ENCODE results near the gene SLX4IP. TPM values are rescaled to one million over a fixed set of nuclear protein-coding genes. Genes with fewer than 3 reads are reported as not detected.

Gene SLX4IP
- total and polyA plus RNA-seq, 8 donors = 1.00 to 4.6 (median 2.6) TPM

- H3K4me3 ChIP-seq = no peak overlapping the region
- H3K27me3 ChIP-seq = no peaks in the 10 kb centered on the region
- 69 to 83% (median 71%) methylated on average over 3 of the region's 3 CpGs for WGBS, 5 donors
- DNase-seq = no peak
- H3K27ac ChIP-seq = peak overlapping the region in 4 of 5 donors; percentile 1 to 61 (median 36)
- no peaks in the 10 kb centered on the region for H3K36me3 ChIP-seq
- intact Hi-C loops (cut with DNase I; ENCODE audit: low total_unique reads) = no loop called here
- peaks cover 6 to 53% (median 32%) of the 10 kb centered on the region in 4 donors for H3K4me1 ChIP-seq
- no peak for TF ChIP-seq CTCF (IDR thresholded peaks at IDR 0.05)
- TF ChIP-seq EP300 (IDR thresholded peaks at IDR 0.05) = no peak
- no peak for TF ChIP-seq POLR2A (IDR thresholded peaks at IDR 0.05)
- TF ChIP-seq POLR2AphosphoS5 (IDR thresholded peaks at IDR 0.05) = no peak
- H3K9me3 ChIP-seq = no peaks in the 10 kb centered on the region
Measured at GRCh38 chr20:10595985-10596384, 160.9 kb downstream of the SLX4IP start.

GRCh38 chr20:10596710-10597121, 161.6 kb downstream of the SLX4IP start:
- Histone ChIP-seq H3K9me3 (no peaks in the 10 kb centered on the region), H3K27ac (peak overlapping the region in 3 of 5 donors; percentile 38 to 60 (median 58)), H3K4me3 (no peak overlapping the region), H3K4me1 (peaks cover 6 to 45% (median 28%) of the 10 kb centered on the region in 4 donors), H3K36me3 (no peaks in the 10 kb centered on the region), H3K27me3 (no peaks in the 10 kb centered on the region)
- intact Hi-C loops (cut with DNase I; ENCODE audit: low total_unique reads) = no loop called here
- WGBS, 5 donors = 60 to 74% (median 62%) methylated on average over 4 of the region's 4 CpGs
- TF ChIP-seq POLR2AphosphoS5 (IDR thresholded peaks at IDR 0.05) = peak in 2 of 3 donors; percentile 15 to 70
- TF ChIP-seq POLR2A (IDR thresholded peaks at IDR 0.05) = no peak
- no peak for DNase-seq

GRCh38 chr20:10597637-10598036, 162.5 kb downstream of the SLX4IP start:
- no peaks in the 10 kb centered on the region for H3K36me3 ChIP-seq
- no peak overlapping the region for H3K4me3 ChIP-seq
- peak overlapping the region in 3 of 5 donors; percentile 38 to 76 (median 58) for H3K27ac ChIP-seq
- no peak for TF ChIP-seq POLR2A (IDR thresholded peaks at IDR 0.05)
- no peak for TF ChIP-seq CTCF (IDR thresholded peaks at IDR 0.05)
- TF ChIP-seq EP300 (IDR thresholded peaks at IDR 0.05) = no peak
- no peak for TF ChIP-seq POLR2AphosphoS5 (IDR thresholded peaks at IDR 0.05)
- no peaks in the 10 kb centered on the region for H3K9me3 ChIP-seq
- no peaks in the 10 kb centered on the region for H3K27me3 ChIP-seq
- 45 to 100% (median 91%) methylated on average over 1 of the region's 1 CpG for WGBS, 5 donors
- no peak for DNase-seq
- intact Hi-C loops (cut with DNase I; ENCODE audit: low total_unique reads) = no loop called here
- peaks cover 0 to 44% (median 26%) of the 10 kb centered on the region in 4 donors for H3K4me1 ChIP-seq

DNA sequence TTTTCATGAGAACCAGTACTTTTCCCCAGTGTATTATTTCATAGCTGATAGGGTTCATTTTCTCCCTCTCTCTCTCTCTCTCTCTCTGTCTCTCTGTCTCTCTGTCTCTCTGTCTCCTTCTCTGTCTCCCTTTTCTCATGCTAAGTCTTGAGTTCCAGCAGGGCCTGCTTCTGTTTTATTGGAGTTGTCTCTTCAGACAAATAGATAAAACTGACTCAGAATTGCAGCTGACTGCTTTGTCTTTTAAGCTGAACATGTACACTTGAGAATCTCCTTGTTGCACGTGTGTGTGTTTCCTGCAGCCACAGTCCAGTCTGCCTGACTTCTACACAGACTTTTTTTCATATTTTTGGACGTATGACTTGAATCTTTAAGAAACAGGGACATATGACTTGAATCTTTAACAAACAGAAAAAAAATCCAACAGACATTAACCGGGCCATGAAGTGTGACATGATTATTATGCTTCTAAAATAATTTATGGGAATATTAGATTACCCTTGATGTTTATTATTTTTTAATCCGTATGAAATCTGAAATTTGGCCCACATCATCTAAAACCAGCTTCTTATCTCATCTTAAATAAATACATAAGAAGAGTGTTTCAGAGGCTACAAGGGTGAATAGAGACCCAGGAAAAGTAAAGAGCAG, 167.2 kb downstream of the SLX4IP start:
- intact Hi-C loops (cut with DNase I; ENCODE audit: low total_unique reads) = no loop called here
- no peak for TF ChIP-seq EP300 (IDR thresholded peaks at IDR 0.05)
- TF ChIP-seq POLR2AphosphoS5 (IDR thresholded peaks at IDR 0.05) = no peak
- no peak for TF ChIP-seq CTCF (IDR thresholded peaks at IDR 0.05)
- TF ChIP-seq POLR2A (IDR thresholded peaks at IDR 0.05) = no peak
- WGBS, 5 donors = 62 to 74% (median 69%) methylated on average over 4 of the region's 4 CpGs

DNA sequence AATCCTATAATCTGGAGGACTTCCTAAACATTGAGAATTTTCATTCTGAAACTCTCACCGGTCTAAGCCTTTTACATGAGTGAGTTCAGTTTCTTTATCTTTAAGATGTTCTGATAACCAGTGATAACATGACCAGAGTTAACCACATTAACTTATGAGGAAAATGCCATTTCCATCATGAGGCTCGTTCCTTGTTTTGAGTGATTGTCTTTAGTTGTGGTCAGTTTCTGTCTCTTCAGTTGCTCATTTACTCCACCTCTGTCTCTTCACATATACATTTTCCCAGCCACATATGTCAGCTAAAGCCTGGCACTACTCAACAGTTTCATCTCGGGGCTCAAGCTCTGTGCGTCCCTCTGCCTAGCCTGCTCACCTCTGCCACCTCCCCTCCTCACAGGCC, 168.3 kb downstream of the SLX4IP start:
- TF ChIP-seq POLR2AphosphoS5 (IDR thresholded peaks at IDR 0.05) (no peak), CTCF (IDR thresholded peaks at IDR 0.05) (no peak), POLR2A (IDR thresholded peaks at IDR 0.05) (no peak), EP300 (IDR thresholded peaks at IDR 0.05) (no peak)
- H3K27me3 ChIP-seq = no peaks in the 10 kb centered on the region
- intact Hi-C loops (cut with DNase I; ENCODE audit: low total_unique reads) = no loop called here
- H3K4me1 ChIP-seq = peaks cover 0 to 29% (median 11%) of the 10 kb centered on the region in 4 donors
- no peaks in the 10 kb centered on the region for H3K9me3 ChIP-seq
- no peak overlapping the region for H3K4me3 ChIP-seq
- no peak for DNase-seq
- peak overlapping the region in 4 of 5 donors; percentile 41 to 77 (median 71) for H3K27ac ChIP-seq
- H3K36me3 ChIP-seq = no peaks in the 10 kb centered on the region
- 79 to 88% (median 83%) methylated on average over 4 of the region's 4 CpGs for WGBS, 5 donors

More for the DNA sequence above, 167.2 kb downstream of the SLX4IP start:
- Histone ChIP-seq H3K36me3 (no peaks in the 10 kb centered on the region), H3K4me3 (no peak overlapping the region), H3K9me3 (no peaks in the 10 kb centered on the region), H3K27me3 (no peaks in the 10 kb centered on the region), H3K4me1 (peaks cover 0 to 29% (median 12%) of the 10 kb centered on the region in 4 donors), H3K27ac (peak overlapping the region in 1 of 5 donors; percentile 5)
- no peak for DNase-seq
